Liver (tissue), 3 donors: ENCODE results near the gene NPEPL1.

Source experiments
- GABPA ChIP-seq, 2 donors: IDR thresholded peaks in 1 of 2; conservative IDR thresholded peaks in 1 of 2; 2 replicates each; pipeline ENCODE4 v1.6.1; 2016; ENCODE audit warnings: antibody characterized with exemption in 2 of 2, mild to moderate bottlenecking in 1 of 2, moderate library complexity in 1 of 2
- JUND ChIP-seq, 2 donors: IDR thresholded peaks; 2 replicates each; pipeline ENCODE4 v1.6.1; 2016; ENCODE audit warnings: antibody characterized with exemption in 2 of 2
- NR2F2 ChIP-seq: IDR thresholded peaks from 2 replicates; pipeline ENCODE4 v1.6.1; 2016; ENCODE audit warnings: antibody characterized with exemption
- RAD21 ChIP-seq, 2 donors: IDR thresholded peaks; 2 replicates each; pipeline ENCODE4 v1.6.1; 2016; ENCODE audit warnings: antibody characterized with exemption in 2 of 2, mild to moderate bottlenecking in 2 of 2
- SP1 ChIP-seq: IDR thresholded peaks from 2 replicates; pipeline ENCODE4 v1.6.1; 2018; ENCODE audit warnings: antibody characterized with exemption, mild to moderate bottlenecking
- TAF1 ChIP-seq: conservative IDR thresholded peaks from 2 replicates; pipeline ENCODE4 v1.6.1; 2016; ENCODE audit warnings: antibody characterized with exemption, mild to moderate bottlenecking
- YY1 ChIP-seq: IDR thresholded peaks from 2 replicates; pipeline ENCODE4 v1.6.1; 2016; ENCODE audit warnings: antibody characterized with exemption, mild to moderate bottlenecking
- TF ChIP-seq, protein P1 (sequence below): IDR thresholded peaks from 2 replicates; pipeline ENCODE4 v1.6.1; 2016; ENCODE audit warnings: antibody characterized with exemption
- TF ChIP-seq, protein P2 (sequence below): fragments of 150-350 bp; IDR thresholded peaks from 2 replicates; pipeline ENCODE4 v1.5.1; 2017; ENCODE audit warnings: improper control_type of control experiment, low read depth, low read length; ENCODE audit not compliant: missing input control
- TF ChIP-seq, protein P3 (sequence below): IDR thresholded peaks from 2 replicates; pipeline ENCODE4 v1.6.1; 2016; ENCODE audit warnings: antibody characterized with exemption, mild to moderate bottlenecking
- TF ChIP-seq, protein P4 (sequence below): IDR thresholded peaks from 2 replicates; pipeline ENCODE4 v1.6.1; 2016; ENCODE audit warnings: antibody characterized with exemption
- donor health status: healthy.
- donor health status: healthy.

DNA sequence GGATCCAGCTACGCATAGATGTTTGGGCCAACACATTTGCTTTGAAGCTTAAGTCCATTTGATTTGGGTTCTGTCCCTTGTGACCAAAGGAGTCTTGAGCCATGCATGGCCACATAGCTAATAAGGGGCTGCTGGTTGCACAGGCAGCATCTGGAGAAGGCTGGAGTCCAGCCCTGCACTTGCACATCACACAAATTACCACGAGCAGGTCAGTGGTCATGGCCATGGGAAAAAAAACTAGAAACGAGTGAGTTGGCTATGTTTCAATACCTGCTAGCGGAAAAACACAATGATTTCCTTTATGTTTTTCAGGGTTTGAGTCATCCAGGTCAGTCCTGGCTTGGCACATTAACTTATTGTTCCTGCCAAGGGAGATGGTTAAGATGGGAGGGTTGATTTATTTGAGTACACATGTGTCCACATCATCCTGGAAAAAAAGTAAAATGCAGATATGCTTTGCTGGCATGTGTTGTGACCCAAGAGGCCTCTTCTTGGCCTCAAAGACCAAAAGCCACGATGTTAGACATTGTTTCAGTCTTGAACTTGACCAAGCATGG lies 47.1 kb upstream of the NPEPL1 start:
- TF ChIP-seq, protein P1, sequence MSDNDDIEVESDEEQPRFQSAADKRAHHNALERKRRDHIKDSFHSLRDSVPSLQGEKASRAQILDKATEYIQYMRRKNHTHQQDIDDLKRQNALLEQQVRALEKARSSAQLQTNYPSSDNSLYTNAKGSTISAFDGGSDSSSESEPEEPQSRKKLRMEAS = no peak
- TF ChIP-seq, protein P2, sequence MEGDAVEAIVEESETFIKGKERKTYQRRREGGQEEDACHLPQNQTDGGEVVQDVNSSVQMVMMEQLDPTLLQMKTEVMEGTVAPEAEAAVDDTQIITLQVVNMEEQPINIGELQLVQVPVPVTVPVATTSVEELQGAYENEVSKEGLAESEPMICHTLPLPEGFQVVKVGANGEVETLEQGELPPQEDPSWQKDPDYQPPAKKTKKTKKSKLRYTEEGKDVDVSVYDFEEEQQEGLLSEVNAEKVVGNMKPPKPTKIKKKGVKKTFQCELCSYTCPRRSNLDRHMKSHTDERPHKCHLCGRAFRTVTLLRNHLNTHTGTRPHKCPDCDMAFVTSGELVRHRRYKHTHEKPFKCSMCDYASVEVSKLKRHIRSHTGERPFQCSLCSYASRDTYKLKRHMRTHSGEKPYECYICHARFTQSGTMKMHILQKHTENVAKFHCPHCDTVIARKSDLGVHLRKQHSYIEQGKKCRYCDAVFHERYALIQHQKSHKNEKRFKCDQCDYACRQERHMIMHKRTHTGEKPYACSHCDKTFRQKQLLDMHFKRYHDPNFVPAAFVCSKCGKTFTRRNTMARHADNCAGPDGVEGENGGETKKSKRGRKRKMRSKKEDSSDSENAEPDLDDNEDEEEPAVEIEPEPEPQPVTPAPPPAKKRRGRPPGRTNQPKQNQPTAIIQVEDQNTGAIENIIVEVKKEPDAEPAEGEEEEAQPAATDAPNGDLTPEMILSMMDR = no peak
- TF ChIP-seq YY1 (no peak), TAF1 (no peak), SP1 (peak; percentile 13), GABPA (IDR thresholded peaks at IDR 0.05 in 1 of 2, conservative IDR thresholded peaks at IDR 0.05 in 1 of 2) (no peak), JUND (IDR thresholded peaks at IDR 0.05) (no peak), RAD21 (IDR thresholded peaks at IDR 0.05) (no peak), NR2F2 (peak; percentile 61)
- TF ChIP-seq, protein P3, sequence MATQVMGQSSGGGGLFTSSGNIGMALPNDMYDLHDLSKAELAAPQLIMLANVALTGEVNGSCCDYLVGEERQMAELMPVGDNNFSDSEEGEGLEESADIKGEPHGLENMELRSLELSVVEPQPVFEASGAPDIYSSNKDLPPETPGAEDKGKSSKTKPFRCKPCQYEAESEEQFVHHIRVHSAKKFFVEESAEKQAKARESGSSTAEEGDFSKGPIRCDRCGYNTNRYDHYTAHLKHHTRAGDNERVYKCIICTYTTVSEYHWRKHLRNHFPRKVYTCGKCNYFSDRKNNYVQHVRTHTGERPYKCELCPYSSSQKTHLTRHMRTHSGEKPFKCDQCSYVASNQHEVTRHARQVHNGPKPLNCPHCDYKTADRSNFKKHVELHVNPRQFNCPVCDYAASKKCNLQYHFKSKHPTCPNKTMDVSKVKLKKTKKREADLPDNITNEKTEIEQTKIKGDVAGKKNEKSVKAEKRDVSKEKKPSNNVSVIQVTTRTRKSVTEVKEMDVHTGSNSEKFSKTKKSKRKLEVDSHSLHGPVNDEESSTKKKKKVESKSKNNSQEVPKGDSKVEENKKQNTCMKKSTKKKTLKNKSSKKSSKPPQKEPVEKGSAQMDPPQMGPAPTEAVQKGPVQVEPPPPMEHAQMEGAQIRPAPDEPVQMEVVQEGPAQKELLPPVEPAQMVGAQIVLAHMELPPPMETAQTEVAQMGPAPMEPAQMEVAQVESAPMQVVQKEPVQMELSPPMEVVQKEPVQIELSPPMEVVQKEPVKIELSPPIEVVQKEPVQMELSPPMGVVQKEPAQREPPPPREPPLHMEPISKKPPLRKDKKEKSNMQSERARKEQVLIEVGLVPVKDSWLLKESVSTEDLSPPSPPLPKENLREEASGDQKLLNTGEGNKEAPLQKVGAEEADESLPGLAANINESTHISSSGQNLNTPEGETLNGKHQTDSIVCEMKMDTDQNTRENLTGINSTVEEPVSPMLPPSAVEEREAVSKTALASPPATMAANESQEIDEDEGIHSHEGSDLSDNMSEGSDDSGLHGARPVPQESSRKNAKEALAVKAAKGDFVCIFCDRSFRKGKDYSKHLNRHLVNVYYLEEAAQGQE = no peak
- TF ChIP-seq, protein P4, sequence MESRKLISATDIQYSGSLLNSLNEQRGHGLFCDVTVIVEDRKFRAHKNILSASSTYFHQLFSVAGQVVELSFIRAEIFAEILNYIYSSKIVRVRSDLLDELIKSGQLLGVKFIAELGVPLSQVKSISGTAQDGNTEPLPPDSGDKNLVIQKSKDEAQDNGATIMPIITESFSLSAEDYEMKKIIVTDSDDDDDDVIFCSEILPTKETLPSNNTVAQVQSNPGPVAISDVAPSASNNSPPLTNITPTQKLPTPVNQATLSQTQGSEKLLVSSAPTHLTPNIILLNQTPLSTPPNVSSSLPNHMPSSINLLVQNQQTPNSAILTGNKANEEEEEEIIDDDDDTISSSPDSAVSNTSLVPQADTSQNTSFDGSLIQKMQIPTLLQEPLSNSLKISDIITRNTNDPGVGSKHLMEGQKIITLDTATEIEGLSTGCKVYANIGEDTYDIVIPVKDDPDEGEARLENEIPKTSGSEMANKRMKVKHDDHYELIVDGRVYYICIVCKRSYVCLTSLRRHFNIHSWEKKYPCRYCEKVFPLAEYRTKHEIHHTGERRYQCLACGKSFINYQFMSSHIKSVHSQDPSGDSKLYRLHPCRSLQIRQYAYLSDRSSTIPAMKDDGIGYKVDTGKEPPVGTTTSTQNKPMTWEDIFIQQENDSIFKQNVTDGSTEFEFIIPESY = no peak
